Measurements from ENCODE around the gene PSD. TPM values are rescaled to one million over a fixed set of nuclear protein-coding genes. Genes with fewer than 3 reads are reported as not detected.

PSD gene
- total RNA-seq, 6 experiments from 2014 or later = 0.37 to 1.4 (median 0.69) TPM

DNA sequence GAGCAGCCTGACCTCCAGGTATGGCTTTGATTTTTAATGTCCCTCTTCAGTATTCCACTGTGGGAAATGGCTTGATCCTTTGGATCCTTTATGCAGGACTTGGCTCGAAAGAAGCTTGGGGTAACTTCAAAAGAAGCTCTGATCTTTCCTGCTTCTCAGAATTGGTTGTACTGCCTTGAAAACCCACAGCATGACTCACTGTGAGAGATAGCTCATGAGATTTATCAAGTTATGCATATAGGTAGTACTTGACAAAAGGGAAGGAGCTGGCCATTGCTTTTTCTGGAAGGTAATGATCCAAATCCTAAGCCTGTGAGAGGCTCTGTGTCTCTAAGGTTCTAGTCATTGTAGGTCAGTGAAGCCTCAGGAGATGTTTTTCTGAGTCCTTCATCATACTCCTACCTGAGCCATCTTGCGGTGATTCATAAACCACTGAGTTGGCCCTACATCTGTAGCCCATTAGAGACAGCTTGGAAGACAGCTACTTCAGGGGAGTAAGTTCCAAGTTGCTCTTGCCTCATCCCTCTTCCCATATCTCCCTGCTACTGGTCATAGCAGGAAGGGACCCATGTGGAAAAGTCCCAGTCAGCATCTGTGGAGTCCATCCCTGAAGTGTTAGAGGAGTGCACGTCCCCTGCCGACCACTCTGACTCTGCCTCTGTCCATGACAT is 59.7 kb downstream of the PSD start:
- DNase-seq = peak; percentile 32
- no peak overlapping the region for H3K4me3 Mint-ChIP-seq
- H3K4me1 Mint-ChIP-seq (ENCODE audit: low read depth) = peaks cover 20% of the 10 kb centered on the region
- peak overlapping the region; percentile 24; the same call in 1 of the 2 replicates for H3K27ac Mint-ChIP-seq
- peaks cover 56% of the 10 kb centered on the region for H3K36me3 Mint-ChIP-seq (ENCODE audit: low read depth)
- H3K9me3 Mint-ChIP-seq = no peaks in the 10 kb centered on the region
- no peaks in the 10 kb centered on the region; the same call in 1 of the 2 replicates for H3K27me3 Mint-ChIP-seq (ENCODE audit: insufficient read depth)
- TF ChIP-seq, protein P1, sequence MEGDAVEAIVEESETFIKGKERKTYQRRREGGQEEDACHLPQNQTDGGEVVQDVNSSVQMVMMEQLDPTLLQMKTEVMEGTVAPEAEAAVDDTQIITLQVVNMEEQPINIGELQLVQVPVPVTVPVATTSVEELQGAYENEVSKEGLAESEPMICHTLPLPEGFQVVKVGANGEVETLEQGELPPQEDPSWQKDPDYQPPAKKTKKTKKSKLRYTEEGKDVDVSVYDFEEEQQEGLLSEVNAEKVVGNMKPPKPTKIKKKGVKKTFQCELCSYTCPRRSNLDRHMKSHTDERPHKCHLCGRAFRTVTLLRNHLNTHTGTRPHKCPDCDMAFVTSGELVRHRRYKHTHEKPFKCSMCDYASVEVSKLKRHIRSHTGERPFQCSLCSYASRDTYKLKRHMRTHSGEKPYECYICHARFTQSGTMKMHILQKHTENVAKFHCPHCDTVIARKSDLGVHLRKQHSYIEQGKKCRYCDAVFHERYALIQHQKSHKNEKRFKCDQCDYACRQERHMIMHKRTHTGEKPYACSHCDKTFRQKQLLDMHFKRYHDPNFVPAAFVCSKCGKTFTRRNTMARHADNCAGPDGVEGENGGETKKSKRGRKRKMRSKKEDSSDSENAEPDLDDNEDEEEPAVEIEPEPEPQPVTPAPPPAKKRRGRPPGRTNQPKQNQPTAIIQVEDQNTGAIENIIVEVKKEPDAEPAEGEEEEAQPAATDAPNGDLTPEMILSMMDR (IDR thresholded peaks at IDR 0.05) = no peak

DNA sequence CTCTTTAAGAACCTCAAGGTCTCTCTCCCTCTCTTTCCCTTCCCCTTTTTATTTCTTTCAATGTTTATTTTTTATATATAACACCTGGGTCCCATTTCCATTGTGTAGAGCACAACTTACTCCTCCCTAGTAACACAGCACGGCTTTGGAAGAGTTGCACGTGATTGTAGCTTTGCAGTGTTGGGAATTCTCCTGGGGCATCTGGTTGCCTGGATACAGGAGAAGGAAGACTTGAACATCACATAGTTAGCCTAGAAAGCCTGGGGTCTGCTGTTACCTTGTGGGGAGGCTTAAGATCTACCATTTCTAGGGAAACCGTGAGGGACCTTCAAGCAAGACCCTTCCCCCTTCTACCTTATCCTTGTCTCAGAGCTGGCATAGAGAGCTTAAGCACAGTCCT is 64.1 kb downstream of the PSD start:
- no peaks in the 10 kb centered on the region; the same call in 1 of the 2 replicates for H3K27me3 Mint-ChIP-seq (ENCODE audit: insufficient read depth)
- H3K9me3 Mint-ChIP-seq = no peaks in the 10 kb centered on the region
- TF ChIP-seq, protein P1 (IDR thresholded peaks at IDR 0.05) = no peak
- DNase-seq = no peak
- peaks cover 32% of the 10 kb centered on the region for H3K36me3 Mint-ChIP-seq (ENCODE audit: low read depth)
- H3K4me3 Mint-ChIP-seq = no peak overlapping the region
- no peak overlapping the region for H3K27ac Mint-ChIP-seq
- peaks cover 20% of the 10 kb centered on the region for H3K4me1 Mint-ChIP-seq (ENCODE audit: low read depth)

Small RNA genes lying within 50 kb of the gene (microRNA-seq; reads per million reads assigned to microRNA genes)
- gene MIR146B = 181 reads per million, percentile 57 among the genes with 10 or more reads in this experiment

Other genes starting within 250 kb of the PSD start
- under 1 TPM in 4 of 6 experiments, not detected in 2; 0.11 to 0.21 (median 0.16) TPM for gene ELOVL3, start 192.5 kb downstream of the PSD start, total RNA-seq (2021; fragmentation: NEBNext Ultra II Directional; extraction: Animal tissue kit (Norgen Biotek cat#: 25700))
- under 1 TPM in 1 of 6 experiments, not detected in 5; 0.14 TPM for gene PITX3, start 177.3 kb downstream of the PSD start, total RNA-seq (2021; fragmentation: NEBNext Ultra II Directional; extraction: Animal tissue kit (Norgen Biotek cat#: 25700))
- 10 to 100 TPM; 67.2 to 83.6 (median 74.2) TPM for gene GBF1, start 173.3 kb downstream of the PSD start, total RNA-seq (2021; fragmentation: NEBNext Ultra II Directional; extraction: Animal tissue kit (Norgen Biotek cat#: 25700))
- 10 to 100 TPM; 23.1 to 27.4 (median 26.1) TPM for gene NFKB2, start 23.1 kb downstream of the PSD start, total RNA-seq (2021; fragmentation: NEBNext Ultra II Directional; extraction: Animal tissue kit (Norgen Biotek cat#: 25700))
- gene FBXL15, start 2.1 kb upstream of the PSD start, total RNA-seq (2021; fragmentation: NEBNext Ultra II Directional; extraction: Animal tissue kit (Norgen Biotek cat#: 25700)) = 10 to 100 TPM in 4 of 6 experiments, 1 to 10 TPM in 2; 9.2 to 13.2 (median 11.5) TPM
- gene CUEDC2, start 13.8 kb upstream of the PSD start, total RNA-seq (2021; fragmentation: NEBNext Ultra II Directional; extraction: Animal tissue kit (Norgen Biotek cat#: 25700)) = 10 to 100 TPM; 62.6 to 75.9 (median 72.5) TPM
- under 1 TPM in 1 of 6 experiments, not detected in 5; 0.12 TPM for gene C10orf95, start 32.8 kb upstream of the PSD start, total RNA-seq (2021; fragmentation: NEBNext Ultra II Directional; extraction: Animal tissue kit (Norgen Biotek cat#: 25700))
- 100 to 1,000 TPM; 125 to 175 (median 152) TPM for gene ACTR1A, start 83.9 kb upstream of the PSD start, total RNA-seq (2021; fragmentation: NEBNext Ultra II Directional; extraction: Animal tissue kit (Norgen Biotek cat#: 25700))
- 10 to 100 TPM; 12.8 to 16.8 (median 15.2) TPM for gene SUFU, start 85.2 kb upstream of the PSD start, total RNA-seq (2021; fragmentation: NEBNext Ultra II Directional; extraction: Animal tissue kit (Norgen Biotek cat#: 25700))
- gene TRIM8, start 225.7 kb upstream of the PSD start, total RNA-seq (2021; fragmentation: NEBNext Ultra II Directional; extraction: Animal tissue kit (Norgen Biotek cat#: 25700)) = 100 to 1,000 TPM; 123 to 148 (median 135) TPM